Colonic mucosa (tissue), 4 donors: ENCODE data around the gene NANOGP8. TPM values are rescaled to one million over a fixed set of nuclear protein-coding genes. Genes with fewer than 3 reads are reported as not detected.

Experiments
- DNase-seq: peaks from one replicate; pipeline ENCODE4 v3.0.0-alpha.2; 2020
- H3K27ac ChIP-seq: fragments of 200-600 bp; one replicate; pipeline ENCODE4 v1.8.0; 2021
- H3K27me3 ChIP-seq: fragments of 200-600 bp; one replicate; pipeline ENCODE4 v1.8.0; 2021
- H3K36me3 ChIP-seq: fragments of 200-600 bp; one replicate; pipeline ENCODE4 v1.8.0; 2021
- H3K4me1 ChIP-seq: fragments of 200-600 bp; one replicate; pipeline ENCODE4 v1.8.0; 2021; ENCODE audit warnings: mild to moderate bottlenecking
- H3K4me3 ChIP-seq: fragments of 200-600 bp; one replicate; pipeline ENCODE4 v1.8.0; 2021
- H3K9ac ChIP-seq, 2 donors: one replicate each; pipeline ENCODE4 v1.7.0; 2013; ENCODE audit warnings: control low read depth in 2 of 2, low read depth in 2 of 2, low read length in 2 of 2
- H3K9me3 ChIP-seq: fragments of 200-600 bp; one replicate; pipeline ENCODE4 v1.8.0; 2021
- CTCF ChIP-seq: fragments of 200-600 bp; IDR thresholded peaks from one replicate; pipeline ENCODE4 v1.8.0; 2022; ENCODE audit warnings: antibody characterized with exemption, mild to moderate bottlenecking
- intact Hi-C: fragments of 100-400 bp; cut with DNase I; formaldehyde crosslinking; loops from one replicate; pipeline ENCODE4 v1.14.1; 2022
- total RNA-seq, 2 donors: library from RNA; stranded (reverse); fragmentation: NEBNext Ultra II Directional in 1 of 2; extraction: Animal tissue kit (Norgen Biotek cat#: 25700) in 1 of 2; gene quantifications; one replicate each; pipeline ENCODE4 v1.2.1, GENCODE V29; 2021
- donor health status: healthy.
- donor health status: DM: no; HTN: no; CAD: no.
- donor health status: DM: no; HTN: no; CAD: no.

The NANOGP8 gene
- total RNA-seq, 2 donors from 2014 or later: not detected

GRCh38 chr15:35098737-35099136, 13.6 kb upstream of the NANOGP8 start:
- no peaks in the 10 kb centered on the region for H3K4me1 ChIP-seq
- H3K27me3 ChIP-seq: no peaks in the 10 kb centered on the region
- DNase-seq: no peak
- H3K4me3 ChIP-seq: no peak overlapping the region
- H3K27ac ChIP-seq: no peak overlapping the region
- no peaks in the 10 kb centered on the region for H3K36me3 ChIP-seq
- H3K9me3 ChIP-seq: no peaks in the 10 kb centered on the region
- TF ChIP-seq CTCF: no peak
- intact Hi-C loops: no loop called here
- H3K9ac ChIP-seq: no peak overlapping the region

GRCh38 chr15:35095941-35096340, 10.8 kb upstream of the NANOGP8 start:
- no peak for TF ChIP-seq CTCF
- Histone ChIP-seq H3K36me3 (no peaks in the 10 kb centered on the region), H3K9me3 (no peaks in the 10 kb centered on the region), H3K9ac (no peak overlapping the region), H3K27me3 (no peaks in the 10 kb centered on the region), H3K4me3 (no peak overlapping the region), H3K4me1 (no peaks in the 10 kb centered on the region), H3K27ac (no peak overlapping the region)
- DNase-seq: no peak
- intact Hi-C loops: no loop called here

GRCh38 chr15:35092846-35093245, 7.8 kb upstream of the NANOGP8 start:
- H3K4me1 ChIP-seq: no peaks in the 10 kb centered on the region
- H3K9ac ChIP-seq: no peak overlapping the region
- H3K36me3 ChIP-seq: no peaks in the 10 kb centered on the region
- no peak for TF ChIP-seq CTCF
- DNase-seq: no peak
- H3K27me3 ChIP-seq: no peaks in the 10 kb centered on the region
- no peaks in the 10 kb centered on the region for H3K9me3 ChIP-seq
- intact Hi-C loops: no loop called here
- no peak overlapping the region for H3K27ac ChIP-seq
- no peak overlapping the region for H3K4me3 ChIP-seq

GRCh38 chr15:35092311-35092710, 7.2 kb upstream of the NANOGP8 start:
- Histone ChIP-seq H3K9ac (no peak overlapping the region), H3K4me3 (no peak overlapping the region), H3K9me3 (no peaks in the 10 kb centered on the region), H3K27ac (no peak overlapping the region), H3K36me3 (no peaks in the 10 kb centered on the region), H3K4me1 (no peaks in the 10 kb centered on the region), H3K27me3 (no peaks in the 10 kb centered on the region)
- no peak for DNase-seq
- intact Hi-C loops: no loop called here
- no peak for TF ChIP-seq CTCF

- Histone ChIP-seq H3K27me3 (no peaks in the 10 kb centered on the region), H3K36me3 (no peaks in the 10 kb centered on the region), H3K9me3 (no peaks in the 10 kb centered on the region), H3K9ac (no peak overlapping the region), H3K4me1 (no peaks in the 10 kb centered on the region), H3K27ac (no peak overlapping the region), H3K4me3 (no peak overlapping the region)
- intact Hi-C loops: no loop called here
- TF ChIP-seq CTCF: no peak
- no peak for DNase-seq
Observed at GRCh38 chr15:35090104-35090807, 5.2 kb upstream of the NANOGP8 start.
